Renal pelvis (tissue), 12 donors: ENCODE data around the gene MTPN. TPM values are rescaled to one million over a fixed set of nuclear protein-coding genes. Genes with fewer than 3 reads are reported as not detected.

Experiments used
- DNase-seq: peaks from one replicate; pipeline ENCODE4 v3.0.0-alpha.2; 2013
- long read RNA-seq, 16 experiments: transcript quantifications; one replicate each; lab custom pipeline, GENCODE V29; 2026
- polyA plus RNA-seq, 3 donors: library from polyadenylated mRNA; unstranded; fragments of 120-200 nt; gene quantifications; one replicate each; pipeline ENCODE4 v1.2.1, GENCODE V29; 2013; ENCODE audit not compliant: insufficient read length in 3 of 3

Gene MTPN
- 100 to 1,000 TPM; 144 to 151 (median 147) TPM for polyA plus RNA-seq
- long read RNA-seq, donor 1, transcript MTPN-201 (4 exons, 3,738 nt), result major isoform, 41 of 41 reads
- long read RNA-seq, donor 1, partial matches to known transcripts, result 0 of 41 reads
- long read RNA-seq, donor 1, other reads (novel, unspliced or antisense), result 0 of 41 reads
- long read RNA-seq, donor 2, transcript MTPN-201 (4 exons, 3,738 nt), result major isoform, 71 of 71 reads
- long read RNA-seq, donor 2, partial matches to known transcripts, result 0 of 71 reads
- long read RNA-seq, donor 2, other reads (novel, unspliced or antisense), result 0 of 71 reads
- long read RNA-seq, donor 3, transcript MTPN-201 (4 exons, 3,738 nt), result major isoform, 50 of 50 reads
- long read RNA-seq, donor 3, partial matches to known transcripts, result 0 of 50 reads
- long read RNA-seq, donor 3, other reads (novel, unspliced or antisense), result 0 of 50 reads
- long read RNA-seq, donor 4, transcript MTPN-201 (4 exons, 3,738 nt), result major isoform, 33 of 33 reads
- long read RNA-seq, donor 4, partial matches to known transcripts, result 0 of 33 reads
- long read RNA-seq, donor 4, other reads (novel, unspliced or antisense), result 0 of 33 reads
- long read RNA-seq, donor 5, transcript MTPN-201 (4 exons, 3,738 nt), result major isoform, 24 of 24 reads
- long read RNA-seq, donor 5, partial matches to known transcripts, result 0 of 24 reads
- long read RNA-seq, donor 5, other reads (novel, unspliced or antisense), result 0 of 24 reads
- long read RNA-seq, donor 6, transcript MTPN-201 (4 exons, 3,738 nt), result major isoform, 42 of 42 reads
- long read RNA-seq, donor 6, partial matches to known transcripts, result 0 of 42 reads
- long read RNA-seq, donor 6, other reads (novel, unspliced or antisense), result 0 of 42 reads
- long read RNA-seq, donor 7, transcript MTPN-201 (4 exons, 3,738 nt), result major isoform, 59 of 78 reads
- long read RNA-seq, donor 7, partial matches to known transcripts, result 19 of 78 reads
- long read RNA-seq, donor 7, other reads (novel, unspliced or antisense), result 0 of 78 reads
- long read RNA-seq, donor 8, transcript MTPN-201 (4 exons, 3,738 nt), result major isoform, 41 of 59 reads
- long read RNA-seq, donor 8, partial matches to known transcripts, result 18 of 59 reads
- long read RNA-seq, donor 8, other reads (novel, unspliced or antisense), result 0 of 59 reads
- long read RNA-seq, donor 9, transcript MTPN-201 (4 exons, 3,738 nt), result major isoform, 59 of 59 reads
- long read RNA-seq, donor 9, partial matches to known transcripts, result 0 of 59 reads
- long read RNA-seq, donor 9, other reads (novel, unspliced or antisense), result 0 of 59 reads
- long read RNA-seq, donor 10, transcript MTPN-201 (4 exons, 3,738 nt), result major isoform, 56 of 56 reads
- long read RNA-seq, donor 10, partial matches to known transcripts, result 0 of 56 reads
- long read RNA-seq, donor 10, other reads (novel, unspliced or antisense), result 0 of 56 reads
- long read RNA-seq, donor 11, transcript MTPN-201 (4 exons, 3,738 nt), result major isoform, 31 of 31 reads
- long read RNA-seq, donor 11, partial matches to known transcripts, result 0 of 31 reads
- long read RNA-seq, donor 11, other reads (novel, unspliced or antisense), result 0 of 31 reads
- long read RNA-seq, donor 12, transcript MTPN-201 (4 exons, 3,738 nt), result major isoform, 65 of 91 reads
- long read RNA-seq, donor 12, partial matches to known transcripts, result 26 of 91 reads
- long read RNA-seq, donor 12, other reads (novel, unspliced or antisense), result 0 of 91 reads
- long read RNA-seq, donor 13, transcript MTPN-201 (4 exons, 3,738 nt), result major isoform, 29 of 38 reads
- long read RNA-seq, donor 13, partial matches to known transcripts, result 9 of 38 reads
- long read RNA-seq, donor 13, other reads (novel, unspliced or antisense), result 0 of 38 reads
- long read RNA-seq, donor 14, transcript MTPN-201 (4 exons, 3,738 nt), result major isoform, 74 of 81 reads
- long read RNA-seq, donor 14, partial matches to known transcripts, result 7 of 81 reads
- long read RNA-seq, donor 14, other reads (novel, unspliced or antisense), result 0 of 81 reads
- long read RNA-seq, donor 15, transcript MTPN-201 (4 exons, 3,738 nt), result major isoform, 50 of 50 reads
- long read RNA-seq, donor 15, partial matches to known transcripts, result 0 of 50 reads
- long read RNA-seq, donor 15, other reads (novel, unspliced or antisense), result 0 of 50 reads
- long read RNA-seq, donor 16, transcript MTPN-201 (4 exons, 3,738 nt), result major isoform, 58 of 58 reads
- long read RNA-seq, donor 16, partial matches to known transcripts, result 0 of 58 reads
- long read RNA-seq, donor 16, other reads (novel, unspliced or antisense), result 0 of 58 reads

- peak; percentile 97 for DNase-seq
Measured at GRCh38 chr7:135977007-135977741, at the start of gene MTPN. MTPN (minus strand) TSS chr7:135977359; CDS start chr7:135977100, 259 bp downstream.

GRCh38 chr7:136026209-136026608, 49.0 kb upstream of the MTPN start:
- no peak for DNase-seq

GRCh38 chr7:136023134-136023869, 46.1 kb upstream of the MTPN start:
- no peak for DNase-seq

GRCh38 chr7:136020556-136020955, 43.4 kb upstream of the MTPN start:
- DNase-seq, result no peak

- DNase-seq, result no peak
Measured at GRCh38 chr7:136018104-136018503, 40.9 kb upstream of the MTPN start.

GRCh38 chr7:136016649-136017395, 39.7 kb upstream of the MTPN start:
- DNase-seq, result no peak

- no peak for DNase-seq
Measured at GRCh38 chr7:136015638-136016037, 38.5 kb upstream of the MTPN start.

- DNase-seq, result no peak
Measured at GRCh38 chr7:136014659-136015058, 37.5 kb upstream of the MTPN start.

GRCh38 chr7:136012238-136012637, 35.1 kb upstream of the MTPN start:
- no peak for DNase-seq

- peak; percentile 48 for DNase-seq
Measured at GRCh38 chr7:136009488-136010079, 32.4 kb upstream of the MTPN start.

GRCh38 chr7:136006208-136006607, 29.0 kb upstream of the MTPN start:
- DNase-seq, result no peak

GRCh38 chr7:136004083-136004482, 26.9 kb upstream of the MTPN start:
- no peak for DNase-seq

- DNase-seq, result no peak
Measured at GRCh38 chr7:136002802-136003201, 25.6 kb upstream of the MTPN start.

GRCh38 chr7:136000288-136000913, 23.2 kb upstream of the MTPN start:
- no peak for DNase-seq

GRCh38 chr7:135998081-135998480, 20.9 kb upstream of the MTPN start:
- no peak for DNase-seq

GRCh38 chr7:135995748-135996147, 18.6 kb upstream of the MTPN start:
- DNase-seq, result no peak
